MM.1S (cell line): Measurements from ENCODE around the gene KRT39.

Experiments used
- DNase-seq: peaks from one replicate; pipeline ENCODE4 v3.0.0-alpha.2; 2015
- H2AFZ ChIP-seq: fragments of 300-600 bp; sonication (generic); 2 replicates; pipeline ENCODE4 v1.6.0; 2016; ENCODE audit warnings: antibody characterized with exemption, low read length
- H3F3A ChIP-seq: fragments of 300-600 bp; sonication (generic); 2 replicates; pipeline ENCODE4 v1.6.1; 2016; ENCODE audit warnings: mild to moderate bottlenecking, antibody characterized with exemption, low read length, moderate library complexity, mixed read lengths; ENCODE audit not compliant: insufficient read depth
- H3K27ac ChIP-seq: fragments of 300-600 bp; sonication (generic); 2 replicates; pipeline ENCODE4 v1.5.1; 2016; ENCODE audit warnings: mild to moderate bottlenecking, low read length
- H3K27me3 ChIP-seq: fragments of 300-600 bp; sonication (generic); replicated peaks from 2 replicates; pipeline ENCODE4 v1.6.0; 2016; ENCODE audit warnings: low read length; ENCODE audit not compliant: insufficient read depth
- H3K36me3 ChIP-seq: fragments of 300-600 bp; sonication (generic); replicated peaks from 2 replicates; pipeline ENCODE4 v1.6.1; 2016; ENCODE audit warnings: mild to moderate bottlenecking, low read length, mixed read lengths; ENCODE audit not compliant: insufficient read depth
- H3K4me1 ChIP-seq: fragments of 300-600 bp; sonication (generic); 2 replicates; pipeline ENCODE4 v1.6.1; 2016; ENCODE audit warnings: low read length, mixed read lengths
- H3K4me2 ChIP-seq: fragments of 300-600 bp; sonication (generic); 2 replicates; pipeline ENCODE4 v1.6.0; 2016; ENCODE audit warnings: low read depth, low read length
- H3K4me3 ChIP-seq: fragments of 300-600 bp; sonication (generic); 2 replicates; pipeline ENCODE4 v1.5.1; 2016; ENCODE audit warnings: low read length, mixed read lengths
- H3K79me2 ChIP-seq: fragments of 300-600 bp; sonication (generic); 2 replicates; pipeline ENCODE4 v1.6.1; 2016; ENCODE audit warnings: mixed run types, low read length, mixed read lengths
- H3K9ac ChIP-seq: fragments of 300-600 bp; sonication (generic); 2 replicates; pipeline ENCODE4 v1.6.1; 2016; ENCODE audit warnings: low read length, mixed read lengths
- H3K9me2 ChIP-seq: fragments of 300-600 bp; sonication (generic); replicated peaks from 2 replicates; pipeline ENCODE4 v1.6.1; 2016; ENCODE audit warnings: mild to moderate bottlenecking, low read length, mixed read lengths; ENCODE audit not compliant: insufficient read depth
- H3K9me3 ChIP-seq: fragments of 300-600 bp; sonication (generic); replicated peaks from 2 replicates; pipeline ENCODE4 v1.6.1; 2016; ENCODE audit warnings: mild to moderate bottlenecking, low read length, mixed read lengths; ENCODE audit not compliant: insufficient read depth
- H4K20me1 ChIP-seq: fragments of 300-600 bp; sonication (generic); 2 replicates; pipeline ENCODE4 v1.6.1; 2016; ENCODE audit warnings: mild to moderate bottlenecking, low read length, moderate library complexity, mixed read lengths; ENCODE audit not compliant: insufficient read depth
- EZH2 ChIP-seq: fragments of 300-600 bp; sonication (generic); optimal IDR thresholded peaks from 2 replicates; pipeline ENCODE3; 2017; ENCODE audit warnings: low read depth, mild to moderate bottlenecking, antibody characterized with exemption, low read length, mixed read lengths
- EZH2phosphoT487 ChIP-seq: fragments of 300-600 bp; sonication (generic); IDR thresholded peaks from 2 replicates; pipeline ENCODE4 v1.6.1; 2018; ENCODE audit warnings: antibody characterized with exemption, low read length
- TF ChIP-seq, protein P1 (sequence below): fragments of 300-600 bp; sonication (generic); IDR thresholded peaks from 2 replicates; pipeline ENCODE4 v1.5.1; 2016; ENCODE audit warnings: antibody characterized with exemption, low read length, mixed read lengths

The KRT39 gene

DNA sequence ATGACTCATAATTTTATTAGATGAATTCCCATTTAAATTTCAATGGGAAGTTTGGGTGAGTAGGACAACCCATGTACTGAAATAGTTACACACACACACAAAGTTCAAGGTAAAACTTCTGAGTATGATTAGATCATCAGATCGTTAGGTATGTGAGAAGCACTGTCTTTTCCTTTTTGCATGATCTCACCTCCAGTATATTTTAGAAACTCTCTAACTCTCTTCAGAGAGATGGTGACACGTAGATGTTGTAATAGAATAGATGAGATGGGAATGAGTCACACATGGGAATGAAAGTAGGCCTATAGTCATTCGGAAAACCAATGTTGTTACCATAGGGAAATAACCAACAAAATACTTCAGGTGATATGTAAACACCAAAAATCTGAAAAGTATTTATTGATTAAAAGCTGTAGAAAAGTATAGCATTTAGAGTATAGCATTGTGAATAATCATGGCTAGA lies 51.5 kb downstream of the KRT39 start:
- no peak overlapping the region for H2AFZ ChIP-seq
- TF ChIP-seq, protein P1, sequence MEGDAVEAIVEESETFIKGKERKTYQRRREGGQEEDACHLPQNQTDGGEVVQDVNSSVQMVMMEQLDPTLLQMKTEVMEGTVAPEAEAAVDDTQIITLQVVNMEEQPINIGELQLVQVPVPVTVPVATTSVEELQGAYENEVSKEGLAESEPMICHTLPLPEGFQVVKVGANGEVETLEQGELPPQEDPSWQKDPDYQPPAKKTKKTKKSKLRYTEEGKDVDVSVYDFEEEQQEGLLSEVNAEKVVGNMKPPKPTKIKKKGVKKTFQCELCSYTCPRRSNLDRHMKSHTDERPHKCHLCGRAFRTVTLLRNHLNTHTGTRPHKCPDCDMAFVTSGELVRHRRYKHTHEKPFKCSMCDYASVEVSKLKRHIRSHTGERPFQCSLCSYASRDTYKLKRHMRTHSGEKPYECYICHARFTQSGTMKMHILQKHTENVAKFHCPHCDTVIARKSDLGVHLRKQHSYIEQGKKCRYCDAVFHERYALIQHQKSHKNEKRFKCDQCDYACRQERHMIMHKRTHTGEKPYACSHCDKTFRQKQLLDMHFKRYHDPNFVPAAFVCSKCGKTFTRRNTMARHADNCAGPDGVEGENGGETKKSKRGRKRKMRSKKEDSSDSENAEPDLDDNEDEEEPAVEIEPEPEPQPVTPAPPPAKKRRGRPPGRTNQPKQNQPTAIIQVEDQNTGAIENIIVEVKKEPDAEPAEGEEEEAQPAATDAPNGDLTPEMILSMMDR = no peak
- TF ChIP-seq EZH2phosphoT487 (no peak), EZH2 (no peak)
- H3F3A ChIP-seq = no peaks in the 10 kb centered on the region
- H3K4me3 ChIP-seq = no peak overlapping the region
- DNase-seq = no peak
- H3K27me3 ChIP-seq = no peaks in the 10 kb centered on the region
- H3K9me3 ChIP-seq = no peaks in the 10 kb centered on the region
- H3K36me3 ChIP-seq = no peaks in the 10 kb centered on the region
- H4K20me1 ChIP-seq = no peaks in the 10 kb centered on the region
- 0 out of 2 replicates have a peak, but pooled peaks cover 3% of the 10 kb centered on the region for H3K4me1 ChIP-seq
- no peaks in the 10 kb centered on the region for H3K9me2 ChIP-seq
- H3K4me2 ChIP-seq = no peak overlapping the region
- no peaks in the 10 kb centered on the region for H3K79me2 ChIP-seq
- no peak overlapping the region for H3K27ac ChIP-seq
- H3K9ac ChIP-seq = no peak overlapping the region

DNA sequence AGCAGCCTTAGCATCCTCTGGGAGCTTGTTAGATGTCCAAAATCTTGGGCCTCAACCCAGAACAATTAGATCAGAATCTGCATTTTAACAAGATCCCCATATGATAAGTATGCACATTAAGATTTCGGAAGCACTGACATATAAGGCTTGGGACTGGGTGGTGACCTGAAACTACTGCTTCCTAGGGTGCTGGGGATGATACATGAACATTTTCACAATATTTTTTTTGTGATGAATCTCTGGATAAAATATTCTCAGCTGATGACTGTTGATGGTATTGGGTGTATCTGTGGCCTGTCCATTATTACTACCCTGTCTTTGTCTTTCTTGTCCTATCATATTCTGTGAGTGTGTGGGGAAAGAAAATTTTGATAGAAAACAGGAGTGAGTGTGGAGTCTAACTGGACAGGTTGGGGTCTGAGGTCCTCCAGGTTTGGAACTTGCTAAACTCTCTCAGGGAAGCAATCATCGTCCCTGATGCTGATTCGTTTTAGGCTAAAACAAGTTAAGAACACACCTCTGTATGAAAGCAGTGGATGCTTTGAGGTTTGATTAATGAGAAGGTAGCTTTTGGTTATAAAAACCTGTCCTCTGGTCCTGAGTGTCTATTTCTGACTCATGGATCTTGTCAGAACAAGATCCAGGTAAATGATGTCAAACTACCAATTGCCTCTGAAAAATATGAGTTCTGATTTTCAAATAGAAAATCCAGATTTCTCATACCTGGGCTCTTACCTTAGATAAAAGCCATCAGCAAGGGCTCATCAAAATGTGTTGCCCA lies 52.5 kb downstream of the KRT39 start:
- H4K20me1 ChIP-seq = no peaks in the 10 kb centered on the region
- no peak for DNase-seq
- no peaks in the 10 kb centered on the region for H3K9me3 ChIP-seq
- no peak overlapping the region for H2AFZ ChIP-seq
- H3K27ac ChIP-seq = no peak overlapping the region
- H3K36me3 ChIP-seq = no peaks in the 10 kb centered on the region
- 0 out of 2 replicates have a peak, but pooled peaks cover 4% of the 10 kb centered on the region for H3K4me1 ChIP-seq
- no peak for TF ChIP-seq EZH2phosphoT487
- no peak for TF ChIP-seq EZH2
- no peaks in the 10 kb centered on the region for H3F3A ChIP-seq
- H3K4me3 ChIP-seq = no peak overlapping the region
- no peaks in the 10 kb centered on the region for H3K9me2 ChIP-seq
- H3K9ac ChIP-seq = no peak overlapping the region
- no peaks in the 10 kb centered on the region for H3K27me3 ChIP-seq
- no peak overlapping the region for H3K4me2 ChIP-seq
- no peaks in the 10 kb centered on the region for H3K79me2 ChIP-seq

DNA sequence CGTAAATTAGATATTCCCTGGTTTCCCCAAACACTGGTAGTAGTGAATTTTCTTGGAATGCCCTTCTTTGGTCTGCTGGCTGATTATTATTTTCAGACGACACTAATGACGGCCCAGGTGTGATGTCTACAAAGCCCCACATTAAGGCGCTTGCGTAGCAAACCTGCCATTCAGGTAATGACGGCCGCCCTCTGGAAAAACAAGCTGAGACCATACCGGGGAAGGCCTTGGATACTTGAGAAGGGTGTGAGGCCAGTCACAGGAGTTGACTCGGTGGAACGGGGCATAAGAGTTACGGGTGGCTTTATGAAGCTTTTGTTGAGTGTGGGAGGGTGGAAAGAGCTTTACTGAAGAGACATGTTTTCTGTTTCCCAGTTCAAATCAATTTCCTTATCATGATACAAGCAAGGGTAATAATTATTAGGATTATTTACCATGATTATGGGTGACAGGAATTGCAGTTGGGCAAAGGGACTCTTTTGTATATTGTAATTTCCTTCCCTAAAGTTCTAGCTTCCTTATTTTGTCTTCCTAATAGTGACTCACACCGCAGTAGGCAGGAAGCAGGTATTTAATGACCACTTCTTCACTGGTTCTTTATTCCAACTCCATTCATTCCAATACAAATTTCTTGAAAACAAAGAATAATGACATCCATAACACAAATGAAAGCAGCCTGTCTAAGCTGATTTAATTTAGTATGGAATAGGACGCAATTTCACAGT lies 54.1 kb downstream of the KRT39 start:
- H3K4me3 ChIP-seq = no peak overlapping the region
- TF ChIP-seq, protein P1 = no peak
- TF ChIP-seq EZH2phosphoT487 (no peak), EZH2 (no peak)
- no peaks in the 10 kb centered on the region for H3K27me3 ChIP-seq
- DNase-seq = no peak
- no peak overlapping the region for H3K4me2 ChIP-seq
- no peak overlapping the region for H3K9ac ChIP-seq
- no peaks in the 10 kb centered on the region for H4K20me1 ChIP-seq
- no peaks in the 10 kb centered on the region for H3F3A ChIP-seq
- H3K9me3 ChIP-seq = no peaks in the 10 kb centered on the region
- no peak overlapping the region for H2AFZ ChIP-seq
- H3K4me1 ChIP-seq = 0 out of 2 replicates have a peak, but pooled peaks cover 4% of the 10 kb centered on the region
- no peaks in the 10 kb centered on the region for H3K9me2 ChIP-seq
- H3K36me3 ChIP-seq = no peaks in the 10 kb centered on the region
- H3K79me2 ChIP-seq = no peaks in the 10 kb centered on the region
- H3K27ac ChIP-seq = no peak overlapping the region
